NCI-H1436 treated with DMSO at 0.1 percent for 48 hours (cell line): ENCODE results near the gene SAPCD1.

Experiments used
- DNase-seq: peaks from one replicate; lab custom pipeline; 2025; lab: John Stamatoyannopoulos, UW

The SAPCD1 gene

DNA sequence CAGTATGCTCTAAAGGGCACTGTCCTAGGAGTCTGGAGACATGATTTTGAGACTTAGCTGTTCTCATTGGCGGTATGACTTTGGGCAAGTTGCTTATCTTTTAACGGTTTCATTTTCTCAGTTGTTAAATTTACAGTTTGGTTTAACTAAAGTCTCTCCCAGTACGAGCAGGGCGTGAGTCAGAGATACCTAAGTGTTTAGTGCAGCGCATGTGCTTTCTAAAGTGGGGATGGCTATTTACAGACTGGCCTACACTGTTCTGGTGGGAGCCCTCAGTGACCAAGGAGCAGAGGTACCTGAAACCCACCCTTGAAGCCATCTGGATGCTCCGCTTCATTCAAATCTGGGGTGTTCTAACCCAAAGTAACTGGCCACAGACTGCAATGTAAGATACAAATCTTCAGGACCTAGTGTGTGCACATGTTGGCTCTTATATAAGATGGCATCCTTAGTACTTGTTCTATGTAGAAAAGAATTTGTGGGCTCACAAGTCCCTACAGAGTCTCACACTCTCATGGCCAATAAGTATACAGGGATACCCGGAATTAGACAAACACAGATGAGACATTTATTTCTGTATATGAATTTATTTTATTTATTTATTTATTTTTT is 11.9 kb upstream of the SAPCD1 start:
- no peak for DNase-seq

DNA sequence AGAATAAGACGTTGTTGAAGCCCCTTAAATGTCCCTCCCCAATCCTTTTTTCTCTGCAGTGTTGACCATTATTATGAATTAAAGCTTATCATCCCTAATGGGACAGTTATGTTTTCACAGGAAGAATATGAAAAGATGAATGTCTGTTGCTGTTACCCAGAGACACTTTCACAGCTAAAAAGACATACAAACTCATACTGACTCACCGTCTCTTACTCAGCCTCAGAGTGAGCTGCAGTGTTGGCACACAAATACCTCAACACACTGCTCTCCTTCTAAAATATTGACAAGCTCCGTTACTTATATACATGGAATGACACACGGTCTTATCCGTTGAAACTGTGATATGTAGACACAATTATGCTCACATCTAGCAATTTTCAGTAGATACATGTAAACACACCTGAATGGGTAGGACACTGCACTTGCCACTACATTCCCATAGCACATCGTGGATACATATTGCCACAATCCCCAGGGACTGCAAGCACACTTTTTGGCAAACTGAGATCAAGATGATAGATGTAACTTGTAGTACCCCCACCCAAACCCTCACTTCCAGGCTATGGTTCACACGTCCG is 9.6 kb upstream of the SAPCD1 start:
- DNase-seq = no peak

DNA sequence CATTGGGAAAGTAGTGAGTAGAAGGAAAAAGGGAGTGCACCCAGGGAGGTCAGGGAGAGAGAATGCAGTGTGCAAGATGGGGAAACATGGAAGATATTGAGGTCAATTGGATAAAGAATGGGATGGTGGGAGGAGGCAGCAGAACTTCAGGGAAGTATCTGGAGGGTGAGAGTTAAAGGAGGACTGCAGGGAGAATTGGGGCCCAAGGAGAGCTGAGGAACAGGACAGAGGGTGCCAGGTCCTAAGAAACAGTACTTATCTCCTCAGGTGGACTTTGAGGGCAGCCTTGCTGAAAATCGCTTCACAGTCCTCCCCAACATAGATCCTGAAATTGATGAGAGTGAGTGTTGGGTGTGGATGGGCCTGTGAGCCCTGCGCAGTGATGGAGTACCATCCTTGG is 4.2 kb upstream of the SAPCD1 start:
- no peak for DNase-seq

DNA sequence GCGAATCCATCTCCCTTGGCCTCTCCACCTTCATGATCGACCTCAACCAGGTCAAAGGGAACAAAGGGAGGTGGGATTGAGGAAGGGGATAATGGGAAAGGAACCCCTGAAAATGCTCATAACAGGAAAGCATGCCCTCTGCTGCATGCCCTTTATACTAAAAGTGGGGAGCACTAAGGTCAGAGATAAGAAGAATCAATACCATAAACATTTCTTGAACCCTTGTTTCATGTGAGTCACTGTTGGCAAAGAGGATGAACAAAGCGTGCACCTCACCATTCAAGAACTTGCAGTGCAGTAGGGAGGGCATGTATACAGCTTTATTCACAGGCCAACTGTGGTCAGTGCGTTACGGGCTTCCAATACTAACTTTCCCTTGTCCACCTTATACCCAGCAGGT is 1.7 kb upstream of the SAPCD1 start:
- no peak for DNase-seq

DNA sequence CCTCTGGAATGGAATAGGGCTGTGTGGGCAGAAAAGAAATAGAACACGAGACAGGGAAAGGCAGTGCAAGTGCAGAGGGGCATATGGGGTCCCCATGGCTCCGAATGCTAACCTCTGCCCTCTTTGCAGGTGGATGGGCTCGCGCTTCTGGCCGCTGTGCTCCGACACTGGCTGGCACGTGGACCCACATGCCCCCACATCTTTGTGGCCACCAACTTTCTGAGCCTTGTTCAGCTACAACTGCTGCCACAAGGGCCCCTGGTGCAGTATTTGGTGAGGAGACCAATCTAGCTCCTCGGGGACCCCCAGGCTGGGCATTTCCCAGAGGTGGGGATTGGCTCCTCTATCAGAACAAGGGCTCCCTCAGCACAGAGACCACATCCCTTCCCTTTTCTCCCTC is 1.1 kb upstream of the SAPCD1 start:
- DNase-seq = no peak

DNA sequence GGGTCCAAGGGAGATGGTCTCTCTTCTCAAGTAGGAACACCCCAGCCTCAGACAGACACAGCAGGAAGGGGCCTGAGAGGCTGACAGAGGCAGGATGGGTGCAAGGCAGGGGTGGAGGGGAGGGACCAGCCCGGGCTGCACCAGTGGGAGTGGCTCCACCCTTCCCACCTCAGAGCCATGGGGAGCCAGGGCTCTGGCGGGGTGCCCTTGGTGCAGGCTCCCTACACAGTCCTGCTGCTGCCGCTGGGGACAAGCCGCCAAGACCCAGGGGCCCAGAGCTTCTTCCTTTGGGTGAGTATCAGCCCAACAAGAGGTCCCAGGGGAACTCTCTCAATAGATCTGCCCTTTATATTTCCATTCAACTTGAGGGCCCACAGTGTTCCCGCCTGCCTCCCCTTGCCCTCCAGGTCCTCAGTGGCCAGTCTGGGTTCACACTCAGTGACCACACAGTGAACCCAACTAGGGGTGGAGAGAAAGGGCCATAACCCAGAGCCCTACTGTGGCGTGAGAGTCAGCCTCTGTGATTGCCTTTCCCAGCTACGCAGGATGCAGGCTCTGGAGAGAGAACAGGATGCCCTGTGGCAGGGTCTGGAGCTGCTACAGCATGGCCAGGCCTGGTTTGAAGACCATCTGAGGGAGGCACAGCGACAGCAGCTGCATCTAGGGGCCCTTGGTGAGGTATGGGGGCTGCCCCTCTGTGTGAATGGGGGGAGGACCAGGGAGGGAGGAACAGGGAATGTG is 592 bp downstream of the SAPCD1 start:
- no peak for DNase-seq

GRCh38 chr6:31763619-31763940 is 1.1 kb downstream of the SAPCD1 start:
- DNase-seq = no peak

- no peak for DNase-seq
These were observed 1.7 kb downstream of the SAPCD1 start for GRCh38 chr6:31764198-31764597.

- DNase-seq = no peak
These were observed 3.1 kb downstream of the SAPCD1 start for GRCh38 chr6:31765559-31765909.

DNA sequence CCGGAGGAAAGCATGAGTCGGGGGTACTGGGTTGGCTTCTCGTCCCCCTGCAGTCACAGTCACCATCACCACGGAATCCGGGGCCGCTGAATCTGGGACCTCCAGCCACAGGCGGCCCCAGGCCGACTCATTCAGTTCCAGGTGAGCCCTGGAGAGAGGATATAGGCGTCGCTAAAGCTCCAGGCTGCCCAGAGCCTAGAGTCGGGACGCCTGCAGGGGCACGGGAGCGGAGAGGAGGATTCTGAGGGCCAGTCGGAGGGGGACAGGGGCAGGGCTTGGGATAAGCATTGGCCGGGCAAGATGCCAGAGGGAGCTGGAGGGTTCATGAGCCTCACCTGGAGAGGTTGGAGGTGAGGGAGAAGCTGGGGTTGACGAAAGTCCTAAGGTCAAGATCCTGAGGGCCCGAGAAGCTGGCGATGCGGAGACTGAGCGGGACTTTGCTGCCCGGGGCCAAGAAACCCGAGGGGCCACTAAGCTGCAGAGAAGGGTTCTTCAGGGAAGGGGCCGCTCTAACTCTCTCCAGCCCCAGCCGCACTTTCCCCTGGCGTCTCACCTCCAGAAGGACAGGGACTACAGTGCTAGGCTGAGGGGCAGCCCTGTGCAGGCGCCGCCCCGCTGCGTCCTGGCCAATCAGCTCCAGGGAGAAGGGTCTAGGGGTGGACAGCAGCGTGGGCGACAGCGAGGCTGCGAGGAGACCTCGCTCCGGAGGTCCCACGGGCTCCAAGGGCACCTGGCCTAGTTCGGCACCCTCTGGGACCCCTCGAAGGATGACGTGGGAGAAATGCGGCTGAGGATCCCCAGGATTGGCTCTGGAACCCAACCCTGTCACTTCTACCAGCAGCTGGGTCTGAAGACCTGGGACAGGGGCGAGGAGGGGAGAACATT is 3.7 kb downstream of the SAPCD1 start:
- no peak for DNase-seq

DNA sequence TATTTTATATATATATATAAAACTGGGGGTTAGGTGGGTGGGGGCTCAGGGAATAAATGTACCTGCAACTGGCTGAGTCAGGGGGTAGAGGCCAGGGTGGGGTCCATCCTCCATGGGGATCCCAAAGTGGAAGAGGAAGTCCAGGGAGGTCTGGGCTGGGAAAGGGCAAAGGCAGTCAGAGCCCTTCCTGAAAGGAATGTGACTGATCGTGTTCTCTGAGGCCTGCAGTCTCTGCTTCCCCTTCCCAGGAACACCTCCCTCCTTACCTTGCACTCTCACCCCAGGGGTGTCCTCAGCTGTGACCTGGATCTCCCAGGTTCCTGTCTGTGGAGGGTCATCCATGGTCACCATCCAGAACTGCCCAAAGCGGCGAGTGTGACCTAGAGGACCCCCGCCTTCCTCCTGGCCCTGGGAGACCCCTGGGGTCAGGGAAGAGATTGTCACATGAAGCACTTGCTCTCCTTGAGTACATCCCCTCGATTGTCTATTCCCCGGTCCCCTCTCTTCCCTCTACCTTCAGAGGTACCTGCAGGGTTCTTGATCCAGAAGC is 4.7 kb downstream of the SAPCD1 start:
- no peak for DNase-seq

GRCh38 chr6:31768363-31769257 is 6.2 kb downstream of the SAPCD1 start:
- DNase-seq = no peak

GRCh38 chr6:31769684-31770371 is 7.4 kb downstream of the SAPCD1 start:
- DNase-seq = no peak

- DNase-seq = no peak
These were observed 8.4 kb downstream of the SAPCD1 start for GRCh38 chr6:31770860-31771259.

DNA sequence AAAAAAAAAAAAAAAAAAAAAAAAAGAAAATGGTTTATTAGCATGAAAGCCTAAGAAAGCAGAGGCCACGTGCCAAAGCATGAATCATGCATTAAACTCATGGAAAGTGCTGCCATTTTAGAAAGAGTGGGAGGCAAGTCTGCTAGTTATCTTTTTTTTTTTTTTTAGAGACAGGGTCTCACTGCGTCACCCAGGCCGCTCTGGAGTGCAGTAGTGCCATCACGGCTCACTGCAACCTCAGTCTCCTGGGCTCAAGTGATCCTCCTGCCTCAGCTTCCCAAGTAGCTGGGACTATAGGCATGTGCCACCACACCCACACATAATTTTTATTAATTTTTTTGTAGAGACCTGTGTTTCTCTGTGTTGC is 9.5 kb downstream of the SAPCD1 start:
- no peak for DNase-seq

GRCh38 chr6:31775184-31775583 is 12.7 kb downstream of the SAPCD1 start:
- DNase-seq = no peak

DNA sequence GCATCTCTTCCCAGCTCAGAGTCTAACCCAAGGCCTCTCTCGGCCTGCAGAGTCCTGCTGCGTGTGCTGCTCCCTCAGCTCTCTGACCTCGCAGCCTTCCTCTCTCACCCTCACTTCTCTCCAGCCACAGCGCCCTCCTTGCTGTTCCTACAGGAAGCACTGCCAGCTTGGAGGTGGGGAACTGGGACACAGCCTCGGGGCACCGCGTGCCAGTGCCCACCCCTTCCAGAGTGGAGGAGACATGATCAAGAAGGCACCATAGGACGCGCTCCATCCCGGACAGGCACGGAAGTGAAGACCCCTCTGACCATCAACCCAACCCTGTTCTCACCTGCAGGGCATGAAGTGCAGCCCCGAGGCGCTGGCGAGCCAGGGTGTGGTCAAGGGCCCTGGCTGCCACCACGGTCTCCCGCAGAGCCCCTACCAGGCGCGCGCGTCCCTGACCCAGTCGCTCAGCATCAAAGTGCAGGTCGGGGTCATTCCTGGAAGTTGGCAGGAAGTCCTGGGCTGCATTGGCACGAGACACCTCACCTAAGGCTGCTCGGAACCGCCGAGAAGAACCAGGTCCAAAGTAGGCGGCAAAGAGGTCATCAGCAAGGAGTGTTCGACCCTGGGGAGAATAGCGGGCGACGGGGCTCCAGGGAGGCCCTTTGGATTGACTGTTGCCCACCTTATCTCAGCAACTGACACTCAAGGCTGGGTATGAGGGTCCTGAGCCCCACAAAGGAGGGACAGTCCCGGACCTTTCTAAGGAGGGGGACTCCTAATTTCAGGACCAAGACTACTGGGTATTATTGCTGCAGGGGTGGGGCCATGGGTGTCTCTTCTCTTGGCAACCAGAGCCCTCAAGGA is 13.4 kb downstream of the SAPCD1 start:
- no peak for DNase-seq

GRCh38 chr6:31776485-31776988 is 14.1 kb downstream of the SAPCD1 start:
- DNase-seq = no peak

- peak; percentile 19 for DNase-seq
These were observed 14.7 kb downstream of the SAPCD1 start, which contains the start of gene VWA7 for GRCh38 chr6:31776989-31777666. VWA7 (minus strand) TSS chr6:31777328; CDS start chr6:31776779, 549 bp downstream.
